CD4-positive, alpha-beta T cell treated with Interleukin-15 for 1 hour (primary cell): Measurements from ENCODE around the gene TNFSF13.

ENCODE experiments used
- DNase-seq: peaks from one replicate; pipeline ENCODE4 v3.0.0-alpha.2; 2020

Gene TNFSF13

GRCh38 chr17:7552621-7553051, 5.9 kb upstream of the TNFSF13 start:
- peak; percentile 59 for DNase-seq

DNA sequence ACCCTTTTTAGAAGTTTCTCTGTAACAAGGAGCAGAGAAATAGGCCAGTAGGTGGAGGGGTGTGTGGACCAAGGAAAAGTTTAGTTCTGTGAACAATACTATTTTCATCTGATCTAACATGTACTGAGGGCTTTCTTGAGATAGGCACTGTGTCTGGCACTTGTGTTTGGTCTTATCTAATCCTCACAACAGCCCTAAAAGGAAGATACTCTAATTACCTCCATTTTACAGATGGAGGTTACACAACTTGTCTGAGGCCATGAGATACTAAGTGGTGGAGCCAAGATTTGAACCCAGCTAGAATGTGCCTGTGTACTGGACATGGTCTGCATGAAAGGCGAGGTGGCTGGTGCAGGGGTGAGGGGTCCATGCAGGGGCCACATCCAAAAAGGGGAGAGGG, 5.2 kb upstream of the TNFSF13 start:
- DNase-seq: no peak

DNA sequence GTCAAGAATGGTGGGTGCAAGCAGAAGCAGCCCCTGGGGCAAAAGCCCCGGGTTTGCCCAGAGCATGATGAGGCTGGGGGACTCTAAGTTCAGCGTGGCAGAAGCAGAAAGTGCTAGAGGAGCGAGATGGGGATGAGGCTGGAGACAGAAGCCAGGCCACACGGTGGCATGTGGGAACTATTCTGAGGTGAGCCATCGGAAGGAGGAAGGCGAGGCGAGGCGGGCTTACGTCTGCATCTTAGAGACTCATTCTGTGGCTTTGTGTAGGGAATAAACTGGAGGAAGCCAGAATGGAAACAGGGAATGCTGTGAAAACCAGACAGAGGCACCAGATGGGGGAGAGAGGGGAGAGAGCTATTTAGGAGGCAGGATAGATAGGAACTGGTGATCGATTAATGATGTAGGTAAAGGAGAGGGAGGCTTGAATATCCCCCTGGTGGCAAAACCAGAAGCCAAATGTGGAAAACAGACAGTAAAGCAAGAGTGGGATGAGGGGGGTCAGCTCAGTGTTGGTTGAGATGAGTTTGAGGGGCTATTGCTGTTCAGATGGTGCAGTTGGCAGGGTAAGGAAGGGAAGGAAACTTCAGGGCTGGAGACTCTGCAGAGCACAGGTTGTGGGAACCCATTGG, 3.1 kb upstream of the TNFSF13 start:
- no peak for DNase-seq

DNA sequence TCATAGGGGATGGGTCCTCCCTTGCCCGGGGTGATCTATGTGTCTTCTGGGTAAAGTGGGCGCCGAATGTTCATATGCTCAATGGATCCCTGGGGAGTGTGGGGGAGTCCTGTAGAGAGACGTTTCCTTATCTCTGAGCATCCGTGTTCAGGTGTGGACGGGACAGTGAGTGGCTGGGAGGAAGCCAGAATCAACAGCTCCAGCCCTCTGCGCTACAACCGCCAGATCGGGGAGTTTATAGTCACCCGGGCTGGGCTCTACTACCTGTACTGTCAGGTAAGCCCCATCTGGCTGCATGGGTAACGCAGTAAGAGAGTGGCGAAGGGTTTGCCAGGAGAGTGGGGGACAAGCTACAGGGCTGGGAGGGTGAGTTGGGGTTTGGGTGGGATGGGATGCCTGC, 1.9 kb upstream of the TNFSF13 start:
- DNase-seq: no peak

DNA sequence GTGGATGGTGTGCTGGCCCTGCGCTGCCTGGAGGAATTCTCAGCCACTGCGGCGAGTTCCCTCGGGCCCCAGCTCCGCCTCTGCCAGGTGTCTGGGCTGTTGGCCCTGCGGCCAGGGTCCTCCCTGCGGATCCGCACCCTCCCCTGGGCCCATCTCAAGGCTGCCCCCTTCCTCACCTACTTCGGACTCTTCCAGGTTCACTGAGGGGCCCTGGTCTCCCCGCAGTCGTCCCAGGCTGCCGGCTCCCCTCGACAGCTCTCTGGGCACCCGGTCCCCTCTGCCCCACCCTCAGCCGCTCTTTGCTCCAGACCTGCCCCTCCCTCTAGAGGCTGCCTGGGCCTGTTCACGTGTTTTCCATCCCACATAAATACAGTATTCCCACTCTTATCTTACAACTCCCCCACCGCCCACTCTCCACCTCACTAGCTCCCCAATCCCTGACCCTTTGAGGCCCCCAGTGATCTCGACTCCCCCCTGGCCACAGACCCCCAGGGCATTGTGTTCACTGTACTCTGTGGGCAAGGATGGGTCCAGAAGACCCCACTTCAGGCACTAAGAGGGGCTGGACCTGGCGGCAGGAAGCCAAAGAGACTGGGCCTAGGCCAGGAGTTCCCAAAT, 1.3 kb upstream of the TNFSF13 start:
- no peak for DNase-seq

DNA sequence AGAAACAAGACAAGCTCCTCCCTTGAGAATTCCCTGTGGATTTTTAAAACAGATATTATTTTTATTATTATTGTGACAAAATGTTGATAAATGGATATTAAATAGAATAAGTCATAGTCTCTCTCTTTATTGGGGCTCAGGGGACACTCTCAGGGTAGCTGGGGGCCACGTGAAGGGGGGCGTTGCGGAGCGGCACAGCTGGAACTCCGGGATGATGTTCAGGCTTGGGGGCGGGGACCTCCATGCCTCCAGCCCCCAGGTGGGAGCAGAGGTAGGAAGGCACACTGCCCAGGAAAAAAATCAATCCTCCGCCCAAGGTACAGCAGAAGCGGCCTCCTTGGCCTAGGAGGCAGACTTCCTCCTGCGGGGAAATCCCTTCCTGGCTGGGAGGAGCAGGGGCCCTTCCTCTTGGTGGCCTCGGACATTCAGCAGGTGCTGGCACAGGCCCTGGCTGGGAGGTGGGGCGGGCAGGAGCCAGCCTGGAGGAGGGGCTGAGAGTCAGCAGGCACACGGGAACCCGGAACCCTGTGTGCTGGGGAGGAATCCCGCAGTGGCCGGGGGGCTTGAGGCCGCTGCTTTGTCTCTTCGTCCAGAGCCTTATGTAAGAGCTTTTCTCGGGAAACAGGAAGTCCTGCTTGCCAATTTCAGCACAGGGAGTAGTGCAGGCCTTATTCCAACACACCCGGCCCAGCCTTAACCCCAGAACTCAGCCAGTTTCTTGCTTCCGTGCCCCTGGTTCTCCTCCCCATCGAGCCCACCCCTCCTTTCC, 591 bp upstream of the TNFSF13 start:
- DNase-seq: peak; percentile 69

DNA sequence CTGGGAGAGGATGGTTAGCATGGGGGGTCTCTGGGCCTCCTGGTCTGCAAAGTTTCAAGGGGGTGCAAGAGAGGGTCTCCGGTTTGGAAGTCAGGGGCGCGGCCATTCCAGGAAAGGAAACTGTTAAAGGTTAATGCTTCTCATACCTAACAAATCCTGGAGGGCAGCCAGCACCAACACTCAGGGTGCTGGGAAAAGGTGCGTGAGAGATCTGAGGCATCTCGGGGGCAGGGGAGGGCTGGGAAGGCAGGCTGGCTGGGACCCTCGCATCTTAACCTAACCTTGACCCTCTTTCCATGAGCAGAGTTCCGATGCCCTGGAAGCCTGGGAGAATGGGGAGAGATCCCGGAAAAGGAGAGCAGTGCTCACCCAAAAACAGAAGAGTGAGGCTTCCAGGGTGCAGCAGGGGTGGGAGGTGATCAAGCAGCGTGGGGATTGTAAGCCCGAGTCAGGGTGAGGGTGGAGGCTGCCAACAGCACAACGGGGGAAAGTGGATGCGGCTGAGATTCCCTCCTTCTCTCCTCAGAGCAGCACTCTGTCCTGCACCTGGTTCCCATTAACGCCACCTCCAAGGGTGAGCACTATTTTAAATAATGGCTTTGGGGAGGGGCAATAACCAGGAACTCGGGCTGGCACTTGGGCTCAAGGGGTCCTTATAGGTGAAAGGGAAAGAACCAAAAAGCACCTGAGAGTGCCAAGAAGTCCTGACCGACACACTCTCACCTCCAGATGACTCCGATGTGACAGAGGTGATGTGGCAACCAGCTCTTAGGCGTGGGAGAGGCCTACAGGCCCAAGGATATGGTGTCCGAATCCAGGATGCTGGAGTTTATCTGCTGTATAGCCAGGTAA, 996 bp downstream of the TNFSF13 start:
- no peak for DNase-seq

GRCh38 chr17:7560172-7561027, 1.9 kb downstream of the TNFSF13 start:
- peak; percentile 59 for DNase-seq

DNA sequence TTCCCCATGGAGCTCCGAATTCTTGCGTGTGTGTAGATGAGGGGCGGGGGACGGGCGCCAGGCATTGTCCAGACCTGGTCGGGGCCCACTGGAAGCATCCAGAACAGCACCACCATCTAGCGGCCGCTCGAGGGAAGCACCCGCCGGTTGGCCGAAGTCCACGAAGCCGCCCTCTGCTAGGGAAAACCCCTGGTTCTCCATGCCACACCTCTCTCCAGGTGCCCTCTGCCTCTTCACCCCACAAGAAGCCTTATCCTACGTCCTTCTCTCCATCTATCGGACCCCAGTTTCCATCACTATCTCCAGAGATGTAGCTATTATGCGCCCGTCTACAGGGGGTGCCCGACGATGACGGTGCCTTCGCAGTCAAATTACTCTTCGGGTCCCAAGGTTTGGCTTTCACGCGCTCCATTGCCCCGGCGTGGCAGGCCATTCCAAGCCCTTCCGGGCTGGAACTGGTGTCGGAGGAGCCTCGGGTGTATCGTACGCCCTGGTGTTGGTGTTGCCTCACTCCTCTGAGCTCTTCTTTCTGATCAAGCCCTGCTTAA, 2.6 kb downstream of the TNFSF13 start:
- peak; percentile 84 for DNase-seq

- DNase-seq: peak; percentile 93
Observed at GRCh38 chr17:7561589-7562207, 3.1 kb downstream of the TNFSF13 start, which contains the start of gene SENP3. Gene SENP3, plus strand, starts transcription at chr17:7561919. Its CDS starts 1,158 bp downstream, at chr17:7563077.

GRCh38 chr17:7562208-7562605, 3.7 kb downstream of the TNFSF13 start:
- no peak for DNase-seq

- no peak for DNase-seq
Observed at GRCh38 chr17:7563115-7563869, 4.7 kb downstream of the TNFSF13 start.

GRCh38 chr17:7569571-7569970, 11.0 kb downstream of the TNFSF13 start:
- DNase-seq: no peak

DNA sequence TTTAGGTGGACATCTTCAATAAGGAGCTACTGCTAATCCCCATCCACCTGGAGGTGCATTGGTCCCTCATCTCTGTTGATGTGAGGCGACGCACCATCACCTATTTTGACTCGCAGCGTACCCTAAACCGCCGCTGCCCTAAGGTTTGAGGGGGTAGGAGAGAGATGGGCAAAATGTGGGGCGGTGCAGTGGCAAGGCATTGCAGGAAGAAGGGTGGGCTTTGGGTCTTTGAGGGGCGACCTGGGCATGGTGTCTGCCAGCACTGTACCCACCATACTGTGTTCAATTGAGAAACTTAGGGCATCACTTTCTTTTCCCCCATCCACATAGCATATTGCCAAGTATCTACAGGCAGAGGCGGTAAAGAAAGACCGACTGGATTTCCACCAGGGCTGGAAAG, 11.8 kb downstream of the TNFSF13 start:
- no peak for DNase-seq

- DNase-seq: no peak
Observed at GRCh38 chr17:7572338-7572587, 13.7 kb downstream of the TNFSF13 start.

- peak; percentile 100 for DNase-seq
Observed at GRCh38 chr17:7572588-7573323, 14.2 kb downstream of the TNFSF13 start.

GRCh38 chr17:7573324-7574080, 15.0 kb downstream of the TNFSF13 start:
- DNase-seq: peak; percentile 94

GRCh38 chr17:7574176-7574953, 15.8 kb downstream of the TNFSF13 start:
- no peak for DNase-seq
